Caki2 (cell line): ENCODE data around the gene PPM1M. TPM values are rescaled to one million over a fixed set of nuclear protein-coding genes. Genes with fewer than 3 reads are reported as not detected.

Experiments
- total RNA-seq: library from RNA; depleted of rRNA; stranded (reverse); fragments of >200 nt; shearing (Covaris generic); gene quantifications from 2 replicates; pipeline ENCODE4 v1.2.3, GENCODE V29; 2014; ENCODE audit warnings: low replicate concordance; rRNA removed

PPM1M gene
- total RNA-seq, 1 experiment from 2014 or later: 4.8 TPM

Other genes starting within 250 kb of the PPM1M start
- 810 and 960 TPM in 2 replicates for gene RPL29, start 249.9 kb upstream of the PPM1M start, total RNA-seq
- gene DUSP7, start 189.2 kb upstream of the PPM1M start, total RNA-seq: 1.1 and 3.2 TPM in 2 replicates
- 20.8 and 32.1 TPM in 2 replicates for gene POC1A, start 91.3 kb upstream of the PPM1M start, total RNA-seq
- gene ALAS1, start 47.6 kb upstream of the PPM1M start, total RNA-seq: 40.1 and 49.4 TPM in 2 replicates
- gene TLR9, start 20.1 kb upstream of the PPM1M start, total RNA-seq: 0.12 TPM in 1 of 2 replicates, not detected in the other
- gene TWF2, start 6.6 kb upstream of the PPM1M start, total RNA-seq: 206 and 242 TPM in 2 replicates
- gene WDR82, start 32.9 kb downstream of the PPM1M start, total RNA-seq: 34.2 and 35.1 TPM in 2 replicates
- 19.9 and 24.8 TPM in 2 replicates for gene GLYCTK, start 42.1 kb downstream of the PPM1M start, total RNA-seq
- gene DNAH1, start 70.6 kb downstream of the PPM1M start, total RNA-seq: 1.0 and 2.7 TPM in 2 replicates
- gene BAP1, start 164.2 kb downstream of the PPM1M start, total RNA-seq: 87.8 and 139 TPM in 2 replicates
- 10.2 and 89.8 TPM in 2 replicates for gene PHF7, start 164.9 kb downstream of the PPM1M start, total RNA-seq
- 0.17 TPM in 1 of 2 replicates, not detected in the other for gene SEMA3G, start 199.3 kb downstream of the PPM1M start, total RNA-seq
- 1.1 and 2.7 TPM in 2 replicates for gene TNNC1, start 208.3 kb downstream of the PPM1M start, total RNA-seq
- 11.9 and 36.3 TPM in 2 replicates for gene NISCH, start 209.8 kb downstream of the PPM1M start, total RNA-seq
- not detected in 2 replicates for gene STAB1, start 249.6 kb downstream of the PPM1M start, total RNA-seq